HL-60 (cell line): Measurements from ENCODE around the gene CD81.

Experiments
- CTCF ChIP-seq: IDR thresholded peaks from one replicate; pipeline ENCODE4 v1.5.1; 2011; ENCODE audit warnings: low read length, control low read depth, inconsistent platforms; ENCODE audit not compliant: insufficient read depth
- POLR2AphosphoS5 ChIP-seq: IDR thresholded peaks from 2 replicates; pipeline ENCODE4 v1.6.1; 2012; ENCODE audit warnings: low read depth
- REST ChIP-seq: IDR thresholded peaks from 2 replicates; pipeline ENCODE4 v1.6.1; 2012; ENCODE audit warnings: low read depth; ENCODE audit not compliant: insufficient replicate concordance
- SPI1 ChIP-seq: IDR thresholded peaks from 2 replicates; pipeline ENCODE4 v1.6.1; 2012; ENCODE audit warnings: low read depth, mild to moderate bottlenecking, borderline replicate concordance

- TF ChIP-seq REST (no peak), CTCF (no peak), POLR2AphosphoS5 (no peak), SPI1 (no peak)
These were observed 11.6 kb downstream of the CD81 start for GRCh38 chr11:2388431-2389376.
